GM23338 (cell line): Measurements from ENCODE around the gene JOSD1. TPM values are rescaled to one million over a fixed set of nuclear protein-coding genes. Genes with fewer than 3 reads are reported as not detected.

Experiments
- ATAC-seq: fragments of 200-7000 bp; cut with Tn5 transposase; 3 replicates; pipeline ENCODE4 v1.9.1; 2020
- DNase-seq: peaks from one replicate; pipeline ENCODE4 v3.0.0-alpha.2; 2015; ENCODE audit warnings: low spot score
- H2AFZ ChIP-seq: fragments of 200-600 bp; sonication (generic); 2 replicates; pipeline ENCODE4 v1.8.0; 2016; ENCODE audit warnings: antibody characterized with exemption, mild to moderate bottlenecking, moderate library complexity
- H3F3A ChIP-seq: fragments of 200-600 bp; sonication (generic); replicated peaks from 2 replicates; pipeline ENCODE4 v1.8.0; 2017; ENCODE audit warnings: antibody characterized with exemption, mixed run types, low read depth
- H3K27ac ChIP-seq: fragments of 200-600 bp; sonication (generic); 2 replicates; pipeline ENCODE4 v1.6.1; 2016; ENCODE audit warnings: low read depth
- H3K27me3 ChIP-seq: fragments of 200-600 bp; sonication (generic); 2 replicates; pipeline ENCODE4 v1.8.0; 2016; ENCODE audit warnings: mild to moderate bottlenecking, mixed run types, moderate library complexity; ENCODE audit not compliant: insufficient read depth
- H3K36me3 ChIP-seq: fragments of 200-600 bp; sonication (generic); 2 replicates; pipeline ENCODE4 v1.8.0; 2016; ENCODE audit warnings: mild to moderate bottlenecking; ENCODE audit not compliant: insufficient read depth
- H3K4me1 ChIP-seq: fragments of 200-600 bp; sonication (generic); 2 replicates; pipeline ENCODE4 v1.8.0; 2016; ENCODE audit warnings: mild to moderate bottlenecking, moderate library complexity; ENCODE audit not compliant: insufficient read depth
- H3K4me2 ChIP-seq: fragments of 200-600 bp; sonication (generic); 2 replicates; pipeline ENCODE4 v1.7.1; 2017; ENCODE audit warnings: mixed run types
- H3K4me3 ChIP-seq: fragments of 200-600 bp; sonication (generic); 2 replicates; pipeline ENCODE4 v1.6.1; 2016; ENCODE audit warnings: mixed run types
- H3K79me2 ChIP-seq: fragments of 200-600 bp; sonication (generic); replicated peaks from 2 replicates; pipeline ENCODE4 v1.8.0; 2017; ENCODE audit warnings: mild to moderate bottlenecking; ENCODE audit not compliant: insufficient read depth
- H3K9me2 ChIP-seq: fragments of 200-600 bp; sonication (generic); 2 replicates; pipeline ENCODE4 v1.8.0; 2017; ENCODE audit not compliant: insufficient read depth
- H4K20me1 ChIP-seq: fragments of 200-600 bp; sonication (generic); replicated peaks from 2 replicates; pipeline ENCODE4 v1.8.0; 2017; ENCODE audit warnings: mild to moderate bottlenecking; ENCODE audit not compliant: insufficient read depth
- H3K27ac Mint-ChIP-seq: 2 replicates; pipeline ENCODE4 v1.8.0; 2020; ENCODE audit warnings: inconsistent platforms, mild to moderate bottlenecking, moderate library complexity, mixed read lengths
- H3K27me3 Mint-ChIP-seq: 3 replicates; pipeline ENCODE4 v1.8.0; 2022; ENCODE audit warnings: low read depth, mild to moderate bottlenecking, moderate library complexity, mixed read lengths, inconsistent platforms; ENCODE audit not compliant: insufficient read depth, poor library complexity
- H3K36me3 Mint-ChIP-seq: 3 replicates; pipeline ENCODE4 v1.8.0; 2021; ENCODE audit warnings: low read depth, mild to moderate bottlenecking, inconsistent platforms, moderate library complexity, mixed read lengths
- H3K4me1 Mint-ChIP-seq: 3 replicates; pipeline ENCODE4 v1.8.0; 2020; ENCODE audit warnings: mild to moderate bottlenecking, inconsistent platforms, mixed read lengths
- H3K4me3 Mint-ChIP-seq: 3 replicates; pipeline ENCODE4 v1.8.0; 2021; ENCODE audit warnings: moderate library complexity, mild to moderate bottlenecking, inconsistent platforms, mixed read lengths
- H3K9me3 Mint-ChIP-seq: 3 replicates; pipeline ENCODE4 v1.8.0; 2020; ENCODE audit warnings: moderate library complexity, mild to moderate bottlenecking, inconsistent platforms, mixed read lengths
- ZNF462 ChIP-seq: fragments of 250-450 bp; sonication (Bioruptor Pico); IDR thresholded peaks from 2 replicates; pipeline ENCODE4 v1.5.0; 2020; ENCODE audit warnings: mild to moderate bottlenecking, moderate library complexity
- polyA plus RNA-seq: library from polyadenylated mRNA; unstranded; fragments of >200 nt; fragmentation: Nextera tagmentation; extraction: Ambion mirVana; gene quantifications from 2 replicates; pipeline ENCODE4 v1.2.1, GENCODE V29; 2016
- total RNA-seq: library from RNA; depleted of rRNA; stranded (reverse); fragments of >200 nt; shearing (Covaris generic); gene quantifications from 2 replicates; pipeline ENCODE4 v1.2.3, GENCODE V29; 2014

Gene JOSD1
- total and polyA plus RNA-seq, 2 experiments from 2014 or later, result 4.6 to 19.7 TPM

- H3K27me3 Mint-ChIP-seq, result peaks cover 10% of the 10 kb centered on the region
- H3F3A ChIP-seq, result no peaks in the 10 kb centered on the region
Observed at GRCh38 chr22:38719196-38719595, 18.5 kb upstream of the JOSD1 start.

More at GRCh38 chr22:38719196-38719595, 18.5 kb upstream of the JOSD1 start:
- Histone ChIP-seq H3K4me3 (no peak overlapping the region), H3K27ac (no peak overlapping the region), H3K9me2 (no peaks in the 10 kb centered on the region), H3K27me3 (no peaks in the 10 kb centered on the region), H3K36me3 (peaks cover 33% of the 10 kb centered on the region; the same call in 1 of the 2 replicates), H3K79me2 (peaks cover 16% of the 10 kb centered on the region), H2AFZ (no peak overlapping the region), H3K4me2 (no peak overlapping the region), H4K20me1 (peaks cover 24% of the 10 kb centered on the region; the same call in 1 of the 2 replicates), H3K4me1 (peaks cover 3% of the 10 kb centered on the region; the same call in 1 of the 2 replicates)
- H3K4me3 Mint-ChIP-seq, result no peak overlapping the region
- no peak for TF ChIP-seq ZNF462 (CRISPR knock-in tag)
- peaks cover 60% of the 10 kb centered on the region for H3K36me3 Mint-ChIP-seq
- H3K9me3 Mint-ChIP-seq, result no peaks in the 10 kb centered on the region
- H3K4me1 Mint-ChIP-seq, result peaks cover 16% of the 10 kb centered on the region
- ATAC-seq (no peak), DNase-seq (no peak)
- H3K27ac Mint-ChIP-seq, result no peak overlapping the region
